ENCODE measurements around the gene NTS. TPM values are rescaled to one million over a fixed set of nuclear protein-coding genes. Genes with fewer than 3 reads are reported as not detected.

NTS gene
- total RNA-seq, 1 donor from 2014 or later = not detected

GRCh38 chr12:85856966-85857365, 17.1 kb upstream of the NTS start:
- H3K79me2 ChIP-seq (ENCODE audit: low read depth) = no peaks in the 10 kb centered on the region
- no peaks in the 10 kb centered on the region for H3K9me3 ChIP-seq (ENCODE audit: low read depth)
- H2AFZ ChIP-seq (replicated peaks) = no peak overlapping the region
- H3K4me2 ChIP-seq = no peak overlapping the region
- H3K4me1 ChIP-seq = no peaks in the 10 kb centered on the region
- Mint-ChIP-seq H3K4me1 (no peaks in the 10 kb centered on the region), H3K27ac (no peak overlapping the region), H3K27me3 (ENCODE audit: insufficient read depth, low read depth) (no peaks in the 10 kb centered on the region), H3K4me3 (no peak overlapping the region), H3K9me3 (peaks cover 4% of the 10 kb centered on the region), H3K36me3 (no peaks in the 10 kb centered on the region)
- H3K4me3 ChIP-seq = no peak overlapping the region
- TF ChIP-seq CTCF (IDR thresholded peaks at IDR 0.05) (no peak), EZH2 (IDR thresholded peaks at IDR 0.05) (no peak), EZH2phosphoT487 (IDR thresholded peaks at IDR 0.05) (no peak)
- no peak overlapping the region for H3K27ac ChIP-seq
- H3F3A ChIP-seq (ENCODE audit: low read depth) = no peaks in the 10 kb centered on the region
- no peaks in the 10 kb centered on the region for H3K36me3 ChIP-seq
- H3K9ac ChIP-seq = no peak overlapping the region
- no peaks in the 10 kb centered on the region for H3K27me3 ChIP-seq
- DNase-seq (ENCODE audit: low spot score) = no peak
- no peaks in the 10 kb centered on the region for H4K20me1 ChIP-seq (ENCODE audit: low read depth)

GRCh38 chr12:85865890-85866289, 8.2 kb upstream of the NTS start:
- H2AFZ ChIP-seq (replicated peaks) = no peak overlapping the region
- H3K9ac ChIP-seq = no peak overlapping the region
- TF ChIP-seq EZH2 (IDR thresholded peaks at IDR 0.05) (no peak), CTCF (IDR thresholded peaks at IDR 0.05) (no peak), EZH2phosphoT487 (IDR thresholded peaks at IDR 0.05) (no peak)
- no peaks in the 10 kb centered on the region for H3K79me2 ChIP-seq (ENCODE audit: low read depth)
- H4K20me1 ChIP-seq (ENCODE audit: low read depth) = no peaks in the 10 kb centered on the region
- H3K27ac ChIP-seq = no peak overlapping the region
- H3F3A ChIP-seq (ENCODE audit: low read depth) = no peaks in the 10 kb centered on the region
- no peak overlapping the region for H3K4me3 ChIP-seq
- peaks cover 5% of the 10 kb centered on the region for H3K4me1 ChIP-seq
- no peaks in the 10 kb centered on the region for H3K36me3 Mint-ChIP-seq
- no peaks in the 10 kb centered on the region for H3K9me3 ChIP-seq (ENCODE audit: low read depth)
- H3K27ac Mint-ChIP-seq = no peak overlapping the region
- H3K9me3 Mint-ChIP-seq = peaks cover 2% of the 10 kb centered on the region
- no peak overlapping the region for H3K4me2 ChIP-seq
- peaks cover 3% of the 10 kb centered on the region for H3K27me3 Mint-ChIP-seq (ENCODE audit: insufficient read depth, low read depth)
- H3K4me1 Mint-ChIP-seq = no peaks in the 10 kb centered on the region
- no peaks in the 10 kb centered on the region for H3K36me3 ChIP-seq
- H3K4me3 Mint-ChIP-seq = no peak overlapping the region
- no peaks in the 10 kb centered on the region for H3K27me3 ChIP-seq
- DNase-seq (ENCODE audit: low spot score) = peak; percentile 46

- no peaks in the 10 kb centered on the region for H3K27me3 ChIP-seq
- H3K36me3 Mint-ChIP-seq = no peaks in the 10 kb centered on the region
- H3K27ac ChIP-seq = no peak overlapping the region
- H4K20me1 ChIP-seq (ENCODE audit: low read depth) = no peaks in the 10 kb centered on the region
- no peak overlapping the region for H3K27ac Mint-ChIP-seq
- peaks cover 5% of the 10 kb centered on the region for H3K4me1 ChIP-seq
- H3K4me3 ChIP-seq = no peak overlapping the region
- H3K79me2 ChIP-seq (ENCODE audit: low read depth) = no peaks in the 10 kb centered on the region
- no peak overlapping the region for H3K4me2 ChIP-seq
- H3F3A ChIP-seq (ENCODE audit: low read depth) = no peaks in the 10 kb centered on the region
- H3K9ac ChIP-seq = no peak overlapping the region
- peak; percentile 49 for DNase-seq (ENCODE audit: low spot score)
- no peaks in the 10 kb centered on the region for H3K9me3 Mint-ChIP-seq
- peaks cover 3% of the 10 kb centered on the region for H3K27me3 Mint-ChIP-seq (ENCODE audit: insufficient read depth, low read depth)
- peak overlapping the region; percentile 68 for H2AFZ ChIP-seq (replicated peaks)
- peak; percentile 74 for TF ChIP-seq CTCF (IDR thresholded peaks at IDR 0.05)
- TF ChIP-seq EZH2phosphoT487 (IDR thresholded peaks at IDR 0.05) = no peak
- no peak overlapping the region for H3K4me3 Mint-ChIP-seq
- no peaks in the 10 kb centered on the region for H3K36me3 ChIP-seq
- H3K9me3 ChIP-seq (ENCODE audit: low read depth) = no peaks in the 10 kb centered on the region
- H3K4me1 Mint-ChIP-seq = no peaks in the 10 kb centered on the region
Measured at GRCh38 chr12:85866986-85867776, 6.9 kb upstream of the NTS start.
